Fibroblast of lung (primary cell): ENCODE measurements around the gene XBP1.

ENCODE experiments used
- EZH2 ChIP-seq: IDR thresholded peaks from 2 replicates; pipeline ENCODE4 v1.5.1; 2012; ENCODE audit warnings: low read length, control low read depth, mild to moderate bottlenecking; ENCODE audit errors: missing control alignments
- TF ChIP-seq, protein P1 (sequence below), 2 donors: IDR thresholded peaks in 1 of 2; conservative IDR thresholded peaks in 1 of 2; 1 replicate in 1 of 2; 2 replicates in 1 of 2; pipeline ENCODE4 v1.5.1; 2011 to 2012; ENCODE audit warnings: low read length in 2 of 2, control low read depth in 1 of 2, inconsistent platforms in 1 of 2, low read depth in 1 of 2, mild to moderate bottlenecking in 1 of 2

DNA sequence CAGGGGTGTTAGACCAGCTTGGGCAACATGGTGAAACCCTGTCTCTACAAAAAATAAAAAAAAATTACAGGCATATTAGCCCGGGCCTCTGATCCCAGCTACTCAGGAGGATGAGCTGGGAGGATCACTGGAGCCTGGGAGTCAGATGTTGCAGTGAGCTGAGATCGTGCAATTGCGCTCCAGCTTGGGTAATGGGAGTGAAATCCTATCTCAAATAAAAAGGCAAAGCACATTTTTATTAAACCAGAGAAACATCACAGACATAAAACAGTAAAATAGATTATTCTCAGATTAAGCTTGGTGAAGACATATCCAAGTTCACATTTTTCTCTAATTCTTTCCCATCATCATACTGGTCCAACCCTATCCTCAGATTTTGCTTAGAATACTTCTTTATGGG, 30.1 kb upstream of the XBP1 start:
- TF ChIP-seq, protein P1, sequence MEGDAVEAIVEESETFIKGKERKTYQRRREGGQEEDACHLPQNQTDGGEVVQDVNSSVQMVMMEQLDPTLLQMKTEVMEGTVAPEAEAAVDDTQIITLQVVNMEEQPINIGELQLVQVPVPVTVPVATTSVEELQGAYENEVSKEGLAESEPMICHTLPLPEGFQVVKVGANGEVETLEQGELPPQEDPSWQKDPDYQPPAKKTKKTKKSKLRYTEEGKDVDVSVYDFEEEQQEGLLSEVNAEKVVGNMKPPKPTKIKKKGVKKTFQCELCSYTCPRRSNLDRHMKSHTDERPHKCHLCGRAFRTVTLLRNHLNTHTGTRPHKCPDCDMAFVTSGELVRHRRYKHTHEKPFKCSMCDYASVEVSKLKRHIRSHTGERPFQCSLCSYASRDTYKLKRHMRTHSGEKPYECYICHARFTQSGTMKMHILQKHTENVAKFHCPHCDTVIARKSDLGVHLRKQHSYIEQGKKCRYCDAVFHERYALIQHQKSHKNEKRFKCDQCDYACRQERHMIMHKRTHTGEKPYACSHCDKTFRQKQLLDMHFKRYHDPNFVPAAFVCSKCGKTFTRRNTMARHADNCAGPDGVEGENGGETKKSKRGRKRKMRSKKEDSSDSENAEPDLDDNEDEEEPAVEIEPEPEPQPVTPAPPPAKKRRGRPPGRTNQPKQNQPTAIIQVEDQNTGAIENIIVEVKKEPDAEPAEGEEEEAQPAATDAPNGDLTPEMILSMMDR (conservative IDR thresholded peaks at IDR 0.05 in 1 of 2, IDR thresholded peaks at IDR 0.05 in 1 of 2; ENCODE audit: low read depth in 1 of 2, low read length in 2 of 2) = no peak
- TF ChIP-seq EZH2 = no peak
